ENCODE data around the gene VPS13D.

The VPS13D gene

GRCh38 chr1:12282142-12282541, 52.3 kb downstream of the VPS13D start:
- Histone ChIP-seq H3K4me3 (ENCODE audit: low read depth in 1 of 2, low read length in 2 of 2) (no peak overlapping the region), H3K27me3 (ENCODE audit: insufficient read depth, low read length, poor library complexity) (no peaks in the 10 kb centered on the region), H3K9ac (ENCODE audit: low read depth, low read length) (no peak overlapping the region), H3K79me2 (ENCODE audit: insufficient read depth, low read length) (no peaks in the 10 kb centered on the region), H3K36me3 (ENCODE audit: insufficient read depth, low read length) (peaks cover 65% of the 10 kb centered on the region), H2AFZ (ENCODE audit: low read depth, low read length) (no peak overlapping the region), H4K20me1 (ENCODE audit: insufficient read depth, low read length) (no peaks in the 10 kb centered on the region), H3K27ac (ENCODE audit: low read length) (no peak overlapping the region), H3K9me3 (ENCODE audit: insufficient read depth, low read length, severe bottlenecking) (no peaks in the 10 kb centered on the region), H3K4me2 (ENCODE audit: insufficient read depth, low read length) (no peak overlapping the region), H3K4me1 (ENCODE audit: insufficient read depth, low read length) (no peaks in the 10 kb centered on the region)
- ATAC-seq (ENCODE audit: insufficient read depth, low read depth) = no peak
- TF ChIP-seq CTCF (IDR thresholded peaks at IDR 0.05; ENCODE audit: borderline replicate concordance, extremely low read depth, low read length, poor library complexity, severe bottlenecking) = no peak
- TF ChIP-seq EZH2 (IDR thresholded peaks at IDR 0.05; ENCODE audit: borderline replicate concordance, low read depth, low read length, severe bottlenecking) = no peak
- no peak for DNase-seq

DNA sequence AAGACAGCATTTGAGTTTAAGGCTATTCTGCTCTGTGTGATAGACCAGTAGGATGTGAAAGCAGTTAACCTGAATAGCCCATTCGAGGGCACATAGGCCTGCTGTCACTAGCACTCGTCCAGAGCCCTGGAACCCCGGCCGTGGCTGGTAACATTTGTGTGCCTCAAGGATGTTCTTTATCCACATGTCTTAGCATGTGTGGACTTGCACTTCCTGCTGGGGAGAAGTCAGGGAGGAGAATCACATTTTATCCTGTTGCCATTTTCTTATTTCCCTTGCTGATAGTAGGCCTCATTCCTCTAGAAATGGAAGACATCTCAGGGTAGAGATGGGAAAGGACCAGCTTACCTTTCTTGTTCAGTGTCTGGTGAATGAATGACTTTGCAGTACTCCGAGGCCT, 54.7 kb downstream of the VPS13D start:
- Histone ChIP-seq H3K9ac (ENCODE audit: low read depth, low read length) (no peak overlapping the region), H4K20me1 (ENCODE audit: insufficient read depth, low read length) (no peaks in the 10 kb centered on the region), H3K4me3 (ENCODE audit: low read depth in 1 of 2, low read length in 2 of 2) (no peak overlapping the region), H3K4me1 (ENCODE audit: insufficient read depth, low read length) (no peaks in the 10 kb centered on the region), H3K27ac (ENCODE audit: low read length) (no peak overlapping the region), H3K79me2 (ENCODE audit: insufficient read depth, low read length) (no peaks in the 10 kb centered on the region), H3K9me3 (ENCODE audit: insufficient read depth, low read length, severe bottlenecking) (no peaks in the 10 kb centered on the region), H3K36me3 (ENCODE audit: insufficient read depth, low read length) (peaks cover 71% of the 10 kb centered on the region), H3K4me2 (ENCODE audit: insufficient read depth, low read length) (no peak overlapping the region), H3K27me3 (ENCODE audit: insufficient read depth, low read length, poor library complexity) (no peaks in the 10 kb centered on the region), H2AFZ (ENCODE audit: low read depth, low read length) (no peak overlapping the region)
- ATAC-seq (ENCODE audit: insufficient read depth, low read depth) (no peak), DNase-seq (no peak)
- TF ChIP-seq CTCF (IDR thresholded peaks at IDR 0.05; ENCODE audit: borderline replicate concordance, extremely low read depth, low read length, poor library complexity, severe bottlenecking) (no peak), EZH2 (IDR thresholded peaks at IDR 0.05; ENCODE audit: borderline replicate concordance, low read depth, low read length, severe bottlenecking) (no peak)

GRCh38 chr1:12285496-12286143, 55.8 kb downstream of the VPS13D start:
- no peaks in the 10 kb centered on the region for H3K4me1 ChIP-seq (ENCODE audit: insufficient read depth, low read length)
- H3K27ac ChIP-seq (ENCODE audit: low read length) = no peak overlapping the region
- H4K20me1 ChIP-seq (ENCODE audit: insufficient read depth, low read length) = no peaks in the 10 kb centered on the region
- H3K9me3 ChIP-seq (ENCODE audit: insufficient read depth, low read length, severe bottlenecking) = no peaks in the 10 kb centered on the region
- no peak overlapping the region for H3K4me3 ChIP-seq (ENCODE audit: low read depth in 1 of 2, low read length in 2 of 2)
- DNase-seq (no peak), ATAC-seq (ENCODE audit: insufficient read depth, low read depth) (no peak)
- TF ChIP-seq CTCF (IDR thresholded peaks at IDR 0.05; ENCODE audit: borderline replicate concordance, extremely low read depth, low read length, poor library complexity, severe bottlenecking) (no peak), EZH2 (IDR thresholded peaks at IDR 0.05; ENCODE audit: borderline replicate concordance, low read depth, low read length, severe bottlenecking) (no peak)
- no peak overlapping the region for H3K9ac ChIP-seq (ENCODE audit: low read depth, low read length)
- H2AFZ ChIP-seq (ENCODE audit: low read depth, low read length) = no peak overlapping the region
- H3K4me2 ChIP-seq (ENCODE audit: insufficient read depth, low read length) = no peak overlapping the region
- H3K79me2 ChIP-seq (ENCODE audit: insufficient read depth, low read length) = no peaks in the 10 kb centered on the region
- H3K27me3 ChIP-seq (ENCODE audit: insufficient read depth, low read length, poor library complexity) = no peaks in the 10 kb centered on the region
- H3K36me3 ChIP-seq (ENCODE audit: insufficient read depth, low read length) = peaks cover 62% of the 10 kb centered on the region
